Psoas muscle (tissue), 8 donors: Measurements from ENCODE around the gene CEBPG. TPM values are rescaled to one million over a fixed set of nuclear protein-coding genes. Genes with fewer than 3 reads are reported as not detected.

Experiments
- ATAC-seq, 4 donors: fragments of 200-7000 bp; cut with Tn5 transposase; one replicate each; pipeline ENCODE4 v1.9.1; 2020; ENCODE audit warnings: moderate library complexity in 3 of 4, mild to moderate bottlenecking in 2 of 4
- DNase-seq, 2 donors: peaks; one replicate each; pipeline ENCODE4 v3.0.0-alpha.2; 2020
- H3K27ac ChIP-seq: fragments of 200-600 bp; one replicate; pipeline ENCODE4 v1.8.0; 2022
- H3K27me3 ChIP-seq, 3 donors: fragments of 200-600 bp in 1 of 3; one replicate each; pipeline versions ENCODE4 v1.6.1 to v1.8.0; 2013 to 2022; ENCODE audit warnings: low read length in 2 of 3, mild to moderate bottlenecking in 2 of 3, moderate library complexity in 1 of 3; ENCODE audit not compliant: insufficient read depth in 3 of 3
- H3K36me3 ChIP-seq, 2 donors: fragments of 200-600 bp in 1 of 2; one replicate each; pipeline versions ENCODE4 v1.6.1 to v1.8.0; 2013 to 2022; ENCODE audit warnings: low read depth in 1 of 2, mild to moderate bottlenecking in 1 of 2, moderate library complexity in 1 of 2; ENCODE audit not compliant: insufficient read depth in 1 of 2
- H3K4me1 ChIP-seq: fragments of 200-600 bp; one replicate; pipeline ENCODE4 v1.8.0; 2022
- H3K4me3 ChIP-seq: fragments of 200-600 bp; one replicate; pipeline ENCODE4 v1.8.0; 2022; ENCODE audit warnings: mild to moderate bottlenecking
- H3K9me3 ChIP-seq: fragments of 200-600 bp; one replicate; pipeline ENCODE4 v1.8.0; 2022
- WGBS, 3 donors: extraction: QIAGEN DNeasy Blood & Tissue Kit; methylation state at CpG; one replicate each; pipeline versions ENCODE4 v1.1.6 to v1.1.7; 2013; 5-methylcytosine and 5-hydroxymethylcytosine counted together
- intact Hi-C, 2 donors: fragments of 100-400 bp; cut with DNase I; formaldehyde crosslinking; loops; one replicate each; pipeline versions ENCODE4 v1.11.0 to v1.14.2; 2022
- polyA plus RNA-seq, 3 donors: library from polyadenylated mRNA; stranded (reverse); fragments of 200-250 nt; gene quantifications; one replicate each; pipeline ENCODE4 v1.2.3, GENCODE V29; 2013
- total RNA-seq, 4 donors: library from RNA; stranded (reverse); fragmentation: NEBNext Ultra II Directional in 2 of 4; extraction: Animal tissue kit (Norgen Biotek cat#: 25700) in 2 of 4; gene quantifications; one replicate each; pipeline versions ENCODE4 v1.2.1 to v1.2.4, GENCODE V29; 2021 to 2023
- TF ChIP-seq, protein P1 (sequence below): fragments of 200-600 bp; IDR thresholded peaks from one replicate; pipeline ENCODE4 v1.8.0; 2022; ENCODE audit warnings: antibody characterized with exemption
- donor health status: healthy with polysubstance abuse.
- donor health status: DM: no; HTN: no; CAD: no; lungs with moderate emphysema.
- donor health status: Bipolar disorder and iron deficiency.
- donor health status: healthy.
- donor health status: DM: yes; HTN: yes; CAD: no.
- donor health status: DM: no; HTN: no; CAD: no.
- donor health status: DM: no; HTN: no; CAD: no.
- donor health status: DM: yes; HTN: yes; CAD: no.

Gene CEBPG
- total and polyA plus RNA-seq, 7 donors = 29.9 to 95.7 (median 50.1) TPM

DNA sequence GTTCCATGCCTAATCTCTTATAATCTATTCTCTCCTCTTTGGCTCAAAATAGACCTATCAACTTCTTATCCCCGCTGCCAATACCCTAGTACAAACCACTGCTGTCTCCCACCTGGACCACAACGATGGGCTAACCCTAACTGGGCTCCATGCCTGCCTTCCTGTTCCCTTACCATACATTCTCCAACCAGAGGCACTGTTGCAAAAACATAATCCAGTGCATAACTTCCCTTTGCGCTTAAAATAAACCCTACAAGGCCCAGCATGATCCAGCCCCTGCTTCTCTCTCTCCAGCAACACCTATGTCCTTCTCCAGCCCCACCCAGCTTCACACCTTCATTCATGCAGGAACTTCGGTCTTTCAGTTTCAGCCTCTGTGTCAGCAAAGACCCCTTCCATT lies 43.8 kb upstream of the CEBPG start:
- intact Hi-C loops = loop anchor here in 1 of 2 donors (5.0 kb wide), 1 partner anchor 38 kb away; no protein-coding TSS in a partner anchor
- Histone ChIP-seq H3K27ac (no peak overlapping the region), H3K4me3 (no peak overlapping the region), H3K27me3 (peaks cover 0 to 5% (median 0%) of the 10 kb centered on the region in 3 donors), H3K36me3 (no peaks in the 10 kb centered on the region), H3K9me3 (no peaks in the 10 kb centered on the region), H3K4me1 (peaks cover 5% of the 10 kb centered on the region)
- no peak for ATAC-seq
- DNase-seq = no peak
- WGBS, 3 donors = 70 to 80% (median 77%) methylated on average over 4 of the region's 4 CpGs
- TF ChIP-seq, protein P1, sequence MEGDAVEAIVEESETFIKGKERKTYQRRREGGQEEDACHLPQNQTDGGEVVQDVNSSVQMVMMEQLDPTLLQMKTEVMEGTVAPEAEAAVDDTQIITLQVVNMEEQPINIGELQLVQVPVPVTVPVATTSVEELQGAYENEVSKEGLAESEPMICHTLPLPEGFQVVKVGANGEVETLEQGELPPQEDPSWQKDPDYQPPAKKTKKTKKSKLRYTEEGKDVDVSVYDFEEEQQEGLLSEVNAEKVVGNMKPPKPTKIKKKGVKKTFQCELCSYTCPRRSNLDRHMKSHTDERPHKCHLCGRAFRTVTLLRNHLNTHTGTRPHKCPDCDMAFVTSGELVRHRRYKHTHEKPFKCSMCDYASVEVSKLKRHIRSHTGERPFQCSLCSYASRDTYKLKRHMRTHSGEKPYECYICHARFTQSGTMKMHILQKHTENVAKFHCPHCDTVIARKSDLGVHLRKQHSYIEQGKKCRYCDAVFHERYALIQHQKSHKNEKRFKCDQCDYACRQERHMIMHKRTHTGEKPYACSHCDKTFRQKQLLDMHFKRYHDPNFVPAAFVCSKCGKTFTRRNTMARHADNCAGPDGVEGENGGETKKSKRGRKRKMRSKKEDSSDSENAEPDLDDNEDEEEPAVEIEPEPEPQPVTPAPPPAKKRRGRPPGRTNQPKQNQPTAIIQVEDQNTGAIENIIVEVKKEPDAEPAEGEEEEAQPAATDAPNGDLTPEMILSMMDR = no peak

DNA sequence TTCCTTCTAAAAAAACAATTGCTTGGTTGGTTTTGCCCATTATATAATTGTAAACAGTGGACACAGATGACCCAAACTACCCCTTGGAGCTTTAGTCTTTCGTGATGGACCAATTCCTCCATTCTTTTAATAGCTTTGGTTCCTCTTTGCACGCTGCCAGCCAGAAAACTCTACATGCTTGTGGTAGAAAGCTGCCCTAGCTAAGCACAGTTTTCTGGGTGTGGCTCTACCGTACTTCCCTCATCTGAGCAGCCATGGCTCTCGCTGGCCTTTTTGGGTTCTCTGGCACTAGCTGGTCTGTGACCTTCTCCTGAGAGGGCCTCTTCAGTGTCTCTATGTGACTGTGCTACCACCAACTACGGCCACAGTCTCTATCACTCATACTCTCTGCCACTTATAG lies 41.3 kb upstream of the CEBPG start:
- no peak for ATAC-seq
- WGBS, 3 donors = 76 to 82% (median 78%) methylated on average over 5 of the region's 5 CpGs
- Histone ChIP-seq H3K4me3 (no peak overlapping the region), H3K4me1 (no peaks in the 10 kb centered on the region), H3K36me3 (no peaks in the 10 kb centered on the region), H3K9me3 (no peaks in the 10 kb centered on the region), H3K27ac (no peak overlapping the region), H3K27me3 (peaks cover 0 to 5% (median 0%) of the 10 kb centered on the region in 3 donors)
- no peak for DNase-seq
- TF ChIP-seq, protein P1 = no peak
- intact Hi-C loops = no loop called here

DNA sequence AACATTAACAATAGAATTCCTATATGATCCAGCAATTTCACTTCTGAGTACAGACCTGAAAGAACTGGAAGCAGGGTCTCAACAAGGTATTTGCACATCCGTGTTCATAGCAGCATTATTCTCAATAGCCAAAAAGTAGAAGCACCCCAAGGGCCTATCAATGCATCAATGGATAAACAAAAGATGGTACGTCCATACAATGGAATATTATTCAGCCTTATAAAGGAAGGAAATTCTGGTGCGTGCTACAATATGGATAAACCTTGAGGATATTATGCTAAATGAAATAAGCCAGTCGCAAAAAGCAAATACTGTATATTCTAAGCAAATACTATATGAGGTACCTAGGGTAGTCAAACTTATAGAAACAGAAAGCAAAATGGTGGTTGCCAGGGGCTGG lies 40.4 kb upstream of the CEBPG start:
- no peak overlapping the region for H3K4me3 ChIP-seq
- H3K27ac ChIP-seq = no peak overlapping the region
- WGBS, 3 donors = 93 to 94% (median 94%) methylated on average over 4 of the region's 4 CpGs
- intact Hi-C loops = no loop called here
- TF ChIP-seq, protein P1 = no peak
- no peaks in the 10 kb centered on the region for H3K36me3 ChIP-seq
- H3K4me1 ChIP-seq = no peaks in the 10 kb centered on the region
- no peak for ATAC-seq
- H3K9me3 ChIP-seq = no peaks in the 10 kb centered on the region
- no peak for DNase-seq
- peaks cover 0 to 5% (median 0%) of the 10 kb centered on the region in 3 donors for H3K27me3 ChIP-seq

DNA sequence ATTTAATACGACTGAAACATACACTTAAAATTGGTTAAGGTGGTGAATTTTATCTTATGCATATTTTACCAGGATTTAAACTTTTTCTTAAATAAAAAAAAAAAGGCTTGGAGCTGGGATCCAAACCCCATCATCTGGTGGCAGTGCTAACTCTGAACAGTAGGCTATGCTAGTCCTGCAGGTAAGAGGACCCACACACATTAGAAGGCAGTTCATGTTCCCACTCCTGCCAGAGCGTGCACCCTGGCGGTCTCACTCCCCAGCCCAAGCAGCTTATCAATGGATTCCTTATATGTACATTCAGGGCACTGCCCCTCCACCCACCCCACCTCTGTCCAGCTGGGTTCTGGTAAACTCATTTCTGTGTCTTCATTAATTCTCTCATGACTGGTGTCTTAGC lies 39.9 kb upstream of the CEBPG start:
- ATAC-seq = no peak
- no peak overlapping the region for H3K27ac ChIP-seq
- WGBS, 3 donors = 82 to 86% (median 83%) methylated on average over 3 of the region's 3 CpGs

More for the DNA sequence above, 39.9 kb upstream of the CEBPG start:
- intact Hi-C loops = no loop called here
- no peaks in the 10 kb centered on the region for H3K4me1 ChIP-seq
- no peak for DNase-seq
- TF ChIP-seq, protein P1 = no peak
- peaks cover 0 to 5% (median 0%) of the 10 kb centered on the region in 3 donors for H3K27me3 ChIP-seq
- no peak overlapping the region for H3K4me3 ChIP-seq
- H3K36me3 ChIP-seq = no peaks in the 10 kb centered on the region
- H3K9me3 ChIP-seq = no peaks in the 10 kb centered on the region
